ENCODE data around the gene TTC31.

- TF ChIP-seq, protein P1, sequence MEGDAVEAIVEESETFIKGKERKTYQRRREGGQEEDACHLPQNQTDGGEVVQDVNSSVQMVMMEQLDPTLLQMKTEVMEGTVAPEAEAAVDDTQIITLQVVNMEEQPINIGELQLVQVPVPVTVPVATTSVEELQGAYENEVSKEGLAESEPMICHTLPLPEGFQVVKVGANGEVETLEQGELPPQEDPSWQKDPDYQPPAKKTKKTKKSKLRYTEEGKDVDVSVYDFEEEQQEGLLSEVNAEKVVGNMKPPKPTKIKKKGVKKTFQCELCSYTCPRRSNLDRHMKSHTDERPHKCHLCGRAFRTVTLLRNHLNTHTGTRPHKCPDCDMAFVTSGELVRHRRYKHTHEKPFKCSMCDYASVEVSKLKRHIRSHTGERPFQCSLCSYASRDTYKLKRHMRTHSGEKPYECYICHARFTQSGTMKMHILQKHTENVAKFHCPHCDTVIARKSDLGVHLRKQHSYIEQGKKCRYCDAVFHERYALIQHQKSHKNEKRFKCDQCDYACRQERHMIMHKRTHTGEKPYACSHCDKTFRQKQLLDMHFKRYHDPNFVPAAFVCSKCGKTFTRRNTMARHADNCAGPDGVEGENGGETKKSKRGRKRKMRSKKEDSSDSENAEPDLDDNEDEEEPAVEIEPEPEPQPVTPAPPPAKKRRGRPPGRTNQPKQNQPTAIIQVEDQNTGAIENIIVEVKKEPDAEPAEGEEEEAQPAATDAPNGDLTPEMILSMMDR (conservative IDR thresholded peaks at IDR 0.05 in 1 of 2, IDR thresholded peaks at IDR 0.05 in 1 of 2; ENCODE audit: extremely low read depth in 1 of 2, insufficient read depth in 1 of 2, low read depth in 1 of 2, low read length in 2 of 2) = no peak
- no peak for TF ChIP-seq EZH2 (IDR thresholded peaks at IDR 0.05; ENCODE audit: borderline replicate concordance, low read length)
These were observed 14.3 kb downstream of the TTC31 start for GRCh38 chr2:74496997-74497776.
